Activated effector memory CD4-positive, alpha-beta T cell treated with Interleukin-2 at 50 U/mL for 16 hours (primary cell): ENCODE results near the gene TTLL7.

Experiments used
- DNase-seq: peaks from one replicate; pipeline ENCODE4 v3.0.0-alpha.2; 2020

TTLL7 gene

DNA sequence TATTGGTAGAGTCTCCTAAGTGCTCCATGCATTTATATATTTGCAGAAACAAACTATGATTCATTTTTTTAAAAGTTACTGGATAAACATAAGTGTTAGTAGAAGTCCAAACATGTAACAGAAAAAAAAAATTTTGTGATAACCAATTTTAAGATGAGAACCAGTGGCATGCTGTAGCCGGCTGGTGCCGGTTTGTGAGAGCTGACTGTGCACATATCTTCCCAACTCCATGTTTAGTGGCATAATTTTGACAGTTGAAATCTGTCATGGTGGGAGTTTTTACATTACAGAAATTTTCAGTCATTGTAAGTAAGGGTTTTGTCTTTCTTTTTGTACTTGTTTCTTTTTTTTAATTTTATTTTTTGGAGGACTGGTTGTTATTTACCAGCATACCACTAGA, 141.2 kb downstream of the TTLL7 start:
- no peak for DNase-seq

GRCh38 chr1:83857103-83857502, 141.8 kb downstream of the TTLL7 start:
- no peak for DNase-seq

DNA sequence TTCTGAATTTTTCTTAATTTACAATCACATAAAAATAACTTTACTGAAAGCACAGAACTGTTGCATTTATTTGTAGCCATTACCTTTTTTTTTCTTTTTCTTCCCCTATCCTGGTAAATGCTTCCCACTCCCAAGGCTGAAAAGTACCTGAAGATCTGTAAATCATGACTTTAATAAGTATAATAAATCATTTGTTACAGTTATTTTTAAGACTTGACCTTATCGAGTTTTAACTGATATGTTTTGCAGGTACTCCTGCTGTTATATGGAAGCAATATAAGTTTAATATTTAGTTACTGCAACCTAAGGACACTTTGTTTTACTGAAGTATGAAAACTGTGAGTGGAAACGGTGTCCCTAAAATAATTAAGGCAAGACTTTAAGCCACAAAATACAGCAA, 142.6 kb downstream of the TTLL7 start:
- DNase-seq = no peak

DNA sequence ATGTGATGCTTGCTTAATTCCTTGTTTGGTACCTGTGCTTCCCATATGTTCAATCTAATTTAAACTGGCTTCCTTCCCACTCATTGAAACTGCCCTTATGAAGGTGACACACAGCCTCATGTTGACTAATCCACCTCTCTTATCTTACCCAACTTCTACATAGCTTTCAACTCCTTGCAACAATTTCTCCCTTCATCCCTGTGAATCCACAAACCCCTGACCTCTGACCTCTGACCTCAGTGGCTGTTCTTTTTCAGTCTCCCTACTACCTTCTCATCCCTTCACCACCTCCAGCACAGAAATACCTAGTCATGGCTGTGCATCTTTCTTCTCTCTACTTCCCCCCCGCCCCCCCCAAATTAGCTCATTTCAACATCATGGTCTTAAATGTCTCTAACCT, 144.5 kb downstream of the TTLL7 start:
- no peak for DNase-seq

DNA sequence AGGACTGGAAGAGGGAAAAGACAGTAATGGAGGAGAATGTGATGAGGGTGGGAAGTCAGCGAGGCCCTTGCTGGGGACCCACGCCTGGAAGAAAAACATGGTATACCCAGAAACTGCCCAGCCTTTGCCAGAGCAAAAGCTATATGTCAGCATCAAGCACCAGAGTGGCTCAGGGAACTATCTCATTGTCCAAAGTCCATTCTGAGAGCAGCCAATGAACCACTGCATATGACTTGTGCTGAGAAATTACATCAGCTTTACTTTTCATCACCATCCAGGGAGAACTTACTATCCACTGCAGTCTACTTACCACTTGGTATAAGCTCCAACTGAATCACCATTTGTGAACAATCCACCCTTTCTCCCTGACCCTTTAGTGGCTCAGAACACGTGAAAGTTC, 148.1 kb downstream of the TTLL7 start:
- no peak for DNase-seq

DNA sequence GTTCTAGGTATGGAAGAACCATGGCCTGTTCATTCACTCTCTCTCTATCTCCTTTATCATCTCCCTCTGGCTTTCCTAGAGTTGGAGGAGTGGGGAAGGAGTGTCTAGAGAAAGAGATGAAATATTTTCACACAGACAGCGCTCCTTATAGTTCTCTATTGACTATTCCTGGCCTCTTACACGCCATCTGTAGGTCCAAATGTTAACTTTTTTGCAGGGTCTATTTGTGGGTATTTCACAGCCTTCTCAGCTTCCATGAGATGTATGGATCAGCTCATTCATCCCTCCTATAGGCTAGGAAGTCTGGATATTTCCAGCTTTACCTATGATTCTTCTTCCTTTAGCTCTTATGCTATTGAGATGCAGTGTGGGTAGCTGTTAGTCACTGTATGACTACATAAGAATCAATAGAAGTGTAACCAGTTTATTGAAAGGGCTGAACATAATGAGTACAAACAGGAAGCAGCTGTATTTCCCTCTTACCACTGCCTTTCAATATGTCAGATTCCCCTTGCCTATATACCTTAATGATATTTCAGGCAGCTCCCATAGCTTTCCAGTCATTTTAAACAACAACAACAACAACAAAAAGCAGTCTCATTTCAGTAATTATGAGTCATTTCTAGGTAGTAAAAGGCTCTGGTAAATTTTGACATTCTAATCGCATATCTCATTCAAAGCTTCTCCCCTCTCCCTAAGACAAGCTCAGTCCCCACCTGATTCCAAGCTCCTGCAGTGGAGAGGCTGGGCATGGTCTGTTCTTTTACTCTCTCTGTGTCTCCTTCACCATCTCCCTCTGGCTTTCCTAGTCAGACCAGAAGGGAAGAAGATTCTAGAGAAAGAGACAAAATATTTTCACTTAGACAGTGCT, 149.5 kb downstream of the TTLL7 start:
- no peak for DNase-seq

DNA sequence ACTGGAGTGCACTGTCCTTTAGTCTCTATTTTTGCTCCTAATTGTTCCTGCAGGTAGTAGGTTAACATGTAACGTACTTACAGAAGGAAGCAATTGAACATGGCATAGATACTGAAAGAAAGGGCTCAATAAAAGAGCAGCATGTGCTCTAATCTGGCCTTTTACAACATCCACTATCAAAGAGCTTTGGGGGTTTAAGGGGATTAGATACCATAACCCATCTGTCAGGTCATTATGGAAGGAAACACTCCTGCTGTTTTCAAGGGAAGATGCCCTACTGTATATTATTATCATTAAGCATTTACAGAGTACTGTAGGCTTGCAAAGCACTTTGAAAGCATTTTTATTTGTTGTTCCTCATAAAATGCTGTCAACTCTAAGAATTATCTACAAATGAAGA, 152.8 kb downstream of the TTLL7 start:
- no peak for DNase-seq

DNA sequence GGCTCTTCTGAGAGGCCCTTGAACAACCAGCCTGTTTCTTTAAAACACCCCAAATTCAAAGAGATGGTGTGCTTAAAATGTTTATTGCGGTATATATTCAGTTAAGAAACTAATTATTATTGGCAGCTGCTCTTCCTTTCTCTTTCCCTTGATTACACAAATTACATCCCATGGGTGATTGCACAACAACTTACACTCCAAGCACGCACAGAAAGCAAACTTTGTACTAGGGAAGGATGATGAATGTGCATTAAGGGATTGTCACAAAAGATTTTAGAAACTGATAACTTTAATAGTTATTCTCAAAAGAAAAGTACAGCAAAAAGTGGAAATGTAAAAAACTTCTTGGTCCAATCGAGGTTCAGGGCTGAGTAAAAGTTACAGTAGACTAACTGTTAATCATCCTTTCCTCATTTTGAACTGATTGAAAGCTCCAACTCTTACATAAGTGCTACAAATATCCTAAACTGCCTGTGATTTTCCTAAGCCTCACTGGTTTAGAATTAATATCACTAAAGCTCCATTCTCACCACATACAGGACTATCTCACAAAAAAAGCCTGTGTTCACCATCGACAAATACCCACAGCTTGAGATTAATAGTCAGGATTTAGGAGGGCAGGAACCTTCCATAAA, 153.4 kb downstream of the TTLL7 start:
- no peak for DNase-seq

DNA sequence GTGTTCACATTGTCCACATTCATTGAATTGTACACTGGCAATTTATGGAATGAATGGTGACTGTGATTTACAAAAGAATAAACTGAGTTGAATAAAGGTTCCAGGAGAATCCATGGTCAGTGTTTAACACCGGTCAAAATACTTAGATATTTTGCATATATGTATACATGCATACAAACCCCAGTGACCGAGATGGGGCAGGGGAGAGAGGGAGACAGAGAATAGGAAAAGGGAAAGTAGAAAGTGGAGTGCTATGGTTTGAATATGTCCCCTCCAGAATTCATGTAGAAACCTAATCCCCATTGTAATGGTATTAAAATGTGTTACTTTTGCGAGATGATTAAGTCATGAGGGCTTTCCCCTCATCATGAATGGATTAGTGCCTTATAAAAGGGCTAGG, 154.4 kb downstream of the TTLL7 start:
- no peak for DNase-seq

- no peak for DNase-seq
Observed at GRCh38 chr1:83839566-83840173, 159.3 kb downstream of the TTLL7 start.

DNA sequence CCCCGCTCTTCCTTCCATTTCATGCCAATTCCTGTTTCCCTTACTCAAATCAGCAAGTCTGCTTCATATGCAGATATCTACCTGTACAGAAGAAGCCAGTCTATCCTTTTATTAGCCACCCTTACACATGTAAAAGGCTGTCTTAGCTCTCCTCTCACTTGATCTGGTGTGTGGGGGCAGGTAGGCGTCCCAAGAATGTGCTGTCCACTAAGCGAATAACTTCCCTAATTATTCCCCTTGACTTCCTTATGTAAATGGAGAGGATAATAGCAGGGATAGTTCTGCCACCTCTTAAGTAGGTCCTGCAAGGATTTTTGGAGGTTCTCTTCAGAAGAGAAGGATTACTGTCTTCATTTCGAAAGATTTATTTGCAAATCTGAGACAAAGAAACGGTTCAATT, 160.4 kb downstream of the TTLL7 start:
- DNase-seq = no peak

GRCh38 chr1:83836543-83836942, 162.4 kb downstream of the TTLL7 start:
- DNase-seq = no peak

GRCh38 chr1:83834621-83835264, 164.2 kb downstream of the TTLL7 start:
- DNase-seq = no peak

GRCh38 chr1:83832194-83832593, 166.7 kb downstream of the TTLL7 start:
- DNase-seq = no peak

GRCh38 chr1:83829106-83829505, 169.8 kb downstream of the TTLL7 start:
- DNase-seq = no peak

- DNase-seq = no peak
Observed at GRCh38 chr1:83828456-83828855, 170.5 kb downstream of the TTLL7 start.

- DNase-seq = no peak
Observed at GRCh38 chr1:83827741-83828140, 171.2 kb downstream of the TTLL7 start.

GRCh38 chr1:83822208-83822607, 176.7 kb downstream of the TTLL7 start:
- DNase-seq = no peak

GRCh38 chr1:83819436-83819835, 179.5 kb downstream of the TTLL7 start:
- no peak for DNase-seq

- no peak for DNase-seq
Observed at GRCh38 chr1:83818916-83819315, 180.0 kb downstream of the TTLL7 start.

DNA sequence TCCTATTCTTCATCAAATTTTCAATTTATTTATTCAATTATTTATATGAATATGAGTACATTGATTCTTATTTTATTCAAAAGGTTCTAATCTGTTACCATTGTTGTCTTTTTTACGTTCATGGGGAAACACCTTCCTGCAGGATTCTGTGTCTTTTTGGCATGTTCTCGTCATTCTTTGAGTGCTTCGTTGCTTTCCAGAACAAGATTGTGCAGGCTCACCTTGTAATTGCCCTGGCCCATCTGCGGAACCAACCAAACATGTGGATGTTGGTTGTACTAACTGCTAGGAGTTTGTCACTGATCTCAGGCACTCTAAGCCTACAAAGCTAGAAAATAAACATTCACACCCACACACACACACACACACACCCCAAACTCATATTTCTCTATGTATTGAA, 182.1 kb downstream of the TTLL7 start:
- DNase-seq = no peak

- no peak for DNase-seq
Observed at GRCh38 chr1:83815330-83815729, 183.6 kb downstream of the TTLL7 start.
